ENCODE measurements around the gene RARS2. TPM values are rescaled to one million over a fixed set of nuclear protein-coding genes. Genes with fewer than 3 reads are reported as not detected.

Gene RARS2
- total and polyA plus RNA-seq, 2 experiments from 2014 or later = 31.8 to 38.5 TPM

DNA sequence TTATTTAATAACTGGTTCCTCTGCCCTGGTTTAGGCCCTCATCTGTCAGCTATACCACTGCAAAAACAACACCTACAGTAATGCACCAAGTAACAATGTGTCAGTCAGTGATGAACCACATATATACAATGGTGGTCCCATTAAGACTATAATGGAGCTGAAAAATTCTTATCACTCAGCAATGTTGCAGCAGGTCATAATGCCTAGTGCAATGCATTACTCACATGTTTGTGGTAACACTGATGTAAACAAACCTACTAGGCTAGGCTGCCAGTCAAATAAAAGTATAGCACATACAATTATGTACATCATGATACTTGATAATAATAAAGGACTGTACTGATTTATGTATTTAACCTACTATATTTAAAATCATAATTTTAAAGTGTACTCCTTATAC is 31.3 kb downstream of the RARS2 start (continued):
- TF ChIP-seq, protein P1, sequence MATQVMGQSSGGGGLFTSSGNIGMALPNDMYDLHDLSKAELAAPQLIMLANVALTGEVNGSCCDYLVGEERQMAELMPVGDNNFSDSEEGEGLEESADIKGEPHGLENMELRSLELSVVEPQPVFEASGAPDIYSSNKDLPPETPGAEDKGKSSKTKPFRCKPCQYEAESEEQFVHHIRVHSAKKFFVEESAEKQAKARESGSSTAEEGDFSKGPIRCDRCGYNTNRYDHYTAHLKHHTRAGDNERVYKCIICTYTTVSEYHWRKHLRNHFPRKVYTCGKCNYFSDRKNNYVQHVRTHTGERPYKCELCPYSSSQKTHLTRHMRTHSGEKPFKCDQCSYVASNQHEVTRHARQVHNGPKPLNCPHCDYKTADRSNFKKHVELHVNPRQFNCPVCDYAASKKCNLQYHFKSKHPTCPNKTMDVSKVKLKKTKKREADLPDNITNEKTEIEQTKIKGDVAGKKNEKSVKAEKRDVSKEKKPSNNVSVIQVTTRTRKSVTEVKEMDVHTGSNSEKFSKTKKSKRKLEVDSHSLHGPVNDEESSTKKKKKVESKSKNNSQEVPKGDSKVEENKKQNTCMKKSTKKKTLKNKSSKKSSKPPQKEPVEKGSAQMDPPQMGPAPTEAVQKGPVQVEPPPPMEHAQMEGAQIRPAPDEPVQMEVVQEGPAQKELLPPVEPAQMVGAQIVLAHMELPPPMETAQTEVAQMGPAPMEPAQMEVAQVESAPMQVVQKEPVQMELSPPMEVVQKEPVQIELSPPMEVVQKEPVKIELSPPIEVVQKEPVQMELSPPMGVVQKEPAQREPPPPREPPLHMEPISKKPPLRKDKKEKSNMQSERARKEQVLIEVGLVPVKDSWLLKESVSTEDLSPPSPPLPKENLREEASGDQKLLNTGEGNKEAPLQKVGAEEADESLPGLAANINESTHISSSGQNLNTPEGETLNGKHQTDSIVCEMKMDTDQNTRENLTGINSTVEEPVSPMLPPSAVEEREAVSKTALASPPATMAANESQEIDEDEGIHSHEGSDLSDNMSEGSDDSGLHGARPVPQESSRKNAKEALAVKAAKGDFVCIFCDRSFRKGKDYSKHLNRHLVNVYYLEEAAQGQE (IDR thresholded peaks at IDR 0.05; ENCODE audit: unreplicated experiment) = no peak
- no peak for TF ChIP-seq NANOG (IDR thresholded peaks at IDR 0.05; ENCODE audit: borderline replicate concordance)

GRCh38 chr6:87555506-87555905 is 34.3 kb downstream of the RARS2 start:
- H3K27me3 Mint-ChIP-seq (ENCODE audit: insufficient read depth, low read depth, poor library complexity) = no peaks in the 10 kb centered on the region
- Histone ChIP-seq H3K4me1 (ENCODE audit: insufficient read depth) (no peaks in the 10 kb centered on the region), H3K36me3 (ENCODE audit: insufficient read depth) (peaks cover 12% of the 10 kb centered on the region; the same call in 1 of the 2 replicates), H2AFZ (no peak overlapping the region), H3K4me2 (no peak overlapping the region), H3K9me2 (ENCODE audit: insufficient read depth) (no peaks in the 10 kb centered on the region), H3K79me2 (replicated peaks; ENCODE audit: insufficient read depth) (peaks cover 6% of the 10 kb centered on the region), H4K20me1 (replicated peaks; ENCODE audit: insufficient read depth) (peaks cover 5% of the 10 kb centered on the region; the same call in 1 of the 2 replicates), H3K27ac (ENCODE audit: low read depth) (no peak overlapping the region), H3F3A (replicated peaks; ENCODE audit: low read depth) (no peaks in the 10 kb centered on the region), H3K27me3 (ENCODE audit: insufficient read depth) (no peaks in the 10 kb centered on the region), H3K4me3 (no peak overlapping the region)
- no peaks in the 10 kb centered on the region for H3K4me1 Mint-ChIP-seq
- peaks cover 16% of the 10 kb centered on the region for H3K36me3 Mint-ChIP-seq (ENCODE audit: low read depth)
- no peak overlapping the region for H3K27ac Mint-ChIP-seq
- DNase-seq (ENCODE audit: low spot score) = no peak
- no peak overlapping the region for H3K4me3 Mint-ChIP-seq
- no peaks in the 10 kb centered on the region for H3K9me3 Mint-ChIP-seq
- ATAC-seq = no peak
- no peak for TF ChIP-seq STAT1 (IDR thresholded peaks at IDR 0.05; ENCODE audit: unreplicated experiment)
- TF ChIP-seq POLR2AphosphoS5 (IDR thresholded peaks at IDR 0.05; ENCODE audit: low read depth) = no peak
- no peak for TF ChIP-seq NANOG (IDR thresholded peaks at IDR 0.05; ENCODE audit: borderline replicate concordance)
- TF ChIP-seq, protein P1 (IDR thresholded peaks at IDR 0.05; ENCODE audit: unreplicated experiment) = no peak
- TF ChIP-seq ZNF114 (CRISPR knock-in tag; IDR thresholded peaks at IDR 0.05) = no peak
- no peak for TF ChIP-seq EZH2 (IDR thresholded peaks at IDR 0.05; ENCODE audit: low read depth, unreplicated experiment)
- no peak for TF ChIP-seq CREB1 (CRISPR knock-in tag; IDR thresholded peaks at IDR 0.05; ENCODE audit: low read depth)
- TF ChIP-seq, protein P2, sequence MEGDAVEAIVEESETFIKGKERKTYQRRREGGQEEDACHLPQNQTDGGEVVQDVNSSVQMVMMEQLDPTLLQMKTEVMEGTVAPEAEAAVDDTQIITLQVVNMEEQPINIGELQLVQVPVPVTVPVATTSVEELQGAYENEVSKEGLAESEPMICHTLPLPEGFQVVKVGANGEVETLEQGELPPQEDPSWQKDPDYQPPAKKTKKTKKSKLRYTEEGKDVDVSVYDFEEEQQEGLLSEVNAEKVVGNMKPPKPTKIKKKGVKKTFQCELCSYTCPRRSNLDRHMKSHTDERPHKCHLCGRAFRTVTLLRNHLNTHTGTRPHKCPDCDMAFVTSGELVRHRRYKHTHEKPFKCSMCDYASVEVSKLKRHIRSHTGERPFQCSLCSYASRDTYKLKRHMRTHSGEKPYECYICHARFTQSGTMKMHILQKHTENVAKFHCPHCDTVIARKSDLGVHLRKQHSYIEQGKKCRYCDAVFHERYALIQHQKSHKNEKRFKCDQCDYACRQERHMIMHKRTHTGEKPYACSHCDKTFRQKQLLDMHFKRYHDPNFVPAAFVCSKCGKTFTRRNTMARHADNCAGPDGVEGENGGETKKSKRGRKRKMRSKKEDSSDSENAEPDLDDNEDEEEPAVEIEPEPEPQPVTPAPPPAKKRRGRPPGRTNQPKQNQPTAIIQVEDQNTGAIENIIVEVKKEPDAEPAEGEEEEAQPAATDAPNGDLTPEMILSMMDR (conservative IDR thresholded peaks at IDR 0.05; ENCODE audit: low read depth in 2 of 2) = no peak
- TF ChIP-seq ZNF331 (CRISPR knock-in tag; IDR thresholded peaks at IDR 0.05; ENCODE audit: low read depth) = no peak
- TF ChIP-seq, protein P3, sequence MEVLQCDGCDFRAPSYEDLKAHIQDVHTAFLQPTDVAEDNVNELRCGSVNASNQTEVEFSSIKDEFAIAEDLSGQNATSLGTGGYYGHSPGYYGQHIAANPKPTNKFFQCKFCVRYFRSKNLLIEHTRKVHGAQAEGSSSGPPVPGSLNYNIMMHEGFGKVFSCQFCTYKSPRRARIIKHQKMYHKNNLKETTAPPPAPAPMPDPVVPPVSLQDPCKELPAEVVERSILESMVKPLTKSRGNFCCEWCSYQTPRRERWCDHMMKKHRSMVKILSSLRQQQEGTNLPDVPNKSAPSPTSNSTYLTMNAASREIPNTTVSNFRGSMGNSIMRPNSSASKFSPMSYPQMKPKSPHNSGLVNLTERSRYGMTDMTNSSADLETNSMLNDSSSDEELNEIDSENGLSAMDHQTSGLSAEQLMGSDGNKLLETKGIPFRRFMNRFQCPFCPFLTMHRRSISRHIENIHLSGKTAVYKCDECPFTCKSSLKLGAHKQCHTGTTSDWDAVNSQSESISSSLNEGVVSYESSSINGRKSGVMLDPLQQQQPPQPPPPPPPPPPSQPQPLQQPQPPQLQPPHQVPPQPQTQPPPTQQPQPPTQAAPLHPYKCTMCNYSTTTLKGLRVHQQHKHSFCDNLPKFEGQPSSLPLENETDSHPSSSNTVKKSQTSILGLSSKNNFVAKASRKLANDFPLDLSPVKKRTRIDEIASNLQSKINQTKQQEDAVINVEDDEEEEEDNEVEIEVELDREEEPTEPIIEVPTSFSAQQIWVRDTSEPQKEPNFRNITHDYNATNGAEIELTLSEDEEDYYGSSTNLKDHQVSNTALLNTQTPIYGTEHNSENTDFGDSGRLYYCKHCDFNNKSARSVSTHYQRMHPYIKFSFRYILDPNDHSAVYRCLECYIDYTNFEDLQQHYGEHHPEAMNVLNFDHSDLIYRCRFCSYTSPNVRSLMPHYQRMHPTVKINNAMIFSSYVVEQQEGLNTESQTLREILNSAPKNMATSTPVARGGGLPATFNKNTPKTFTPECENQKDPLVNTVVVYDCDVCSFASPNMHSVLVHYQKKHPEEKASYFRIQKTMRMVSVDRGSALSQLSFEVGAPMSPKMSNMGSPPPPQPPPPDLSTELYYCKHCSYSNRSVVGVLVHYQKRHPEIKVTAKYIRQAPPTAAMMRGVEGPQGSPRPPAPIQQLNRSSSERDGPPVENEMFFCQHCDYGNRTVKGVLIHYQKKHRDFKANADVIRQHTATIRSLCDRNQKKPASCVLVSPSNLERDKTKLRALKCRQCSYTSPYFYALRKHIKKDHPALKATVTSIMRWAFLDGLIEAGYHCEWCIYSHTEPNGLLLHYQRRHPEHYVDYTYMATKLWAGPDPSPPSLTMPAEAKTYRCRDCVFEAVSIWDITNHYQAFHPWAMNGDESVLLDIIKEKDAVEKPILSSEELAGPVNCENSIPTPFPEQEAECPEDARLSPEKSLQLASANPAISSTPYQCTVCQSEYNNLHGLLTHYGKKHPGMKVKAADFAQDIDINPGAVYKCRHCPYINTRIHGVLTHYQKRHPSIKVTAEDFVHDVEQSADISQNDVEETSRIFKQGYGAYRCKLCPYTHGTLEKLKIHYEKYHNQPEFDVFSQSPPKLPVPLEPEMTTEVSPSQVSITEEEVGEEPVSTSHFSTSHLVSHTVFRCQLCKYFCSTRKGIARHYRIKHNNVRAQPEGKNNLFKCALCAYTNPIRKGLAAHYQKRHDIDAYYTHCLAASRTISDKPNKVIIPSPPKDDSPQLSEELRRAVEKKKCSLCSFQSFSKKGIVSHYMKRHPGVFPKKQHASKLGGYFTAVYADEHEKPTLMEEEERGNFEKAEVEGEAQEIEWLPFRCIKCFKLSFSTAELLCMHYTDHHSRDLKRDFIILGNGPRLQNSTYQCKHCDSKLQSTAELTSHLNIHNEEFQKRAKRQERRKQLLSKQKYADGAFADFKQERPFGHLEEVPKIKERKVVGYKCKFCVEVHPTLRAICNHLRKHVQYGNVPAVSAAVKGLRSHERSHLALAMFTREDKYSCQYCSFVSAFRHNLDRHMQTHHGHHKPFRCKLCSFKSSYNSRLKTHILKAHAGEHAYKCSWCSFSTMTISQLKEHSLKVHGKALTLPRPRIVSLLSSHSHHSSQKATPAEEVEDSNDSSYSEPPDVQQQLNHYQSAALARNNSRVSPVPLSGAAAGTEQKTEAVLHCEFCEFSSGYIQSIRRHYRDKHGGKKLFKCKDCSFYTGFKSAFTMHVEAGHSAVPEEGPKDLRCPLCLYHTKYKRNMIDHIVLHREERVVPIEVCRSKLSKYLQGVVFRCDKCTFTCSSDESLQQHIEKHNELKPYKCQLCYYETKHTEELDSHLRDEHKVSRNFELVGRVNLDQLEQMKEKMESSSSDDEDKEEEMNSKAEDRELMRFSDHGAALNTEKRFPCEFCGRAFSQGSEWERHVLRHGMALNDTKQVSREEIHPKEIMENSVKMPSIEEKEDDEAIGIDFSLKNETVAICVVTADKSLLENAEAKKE (CRISPR knock-in tag; IDR thresholded peaks at IDR 0.05) = no peak
